HFFc6 (cell line): Measurements from ENCODE around the gene SLK. TPM values are rescaled to one million over a fixed set of nuclear protein-coding genes. Genes with fewer than 3 reads are reported as not detected.

Source experiments
- DNase-seq: peaks from one replicate; pipeline ENCODE4 v3.0.0-alpha.2; 2018
- H3K27ac Mint-ChIP-seq: 2 replicates; pipeline ENCODE4 v1.8.0; 2020; ENCODE audit warnings: mild to moderate bottlenecking, mixed read lengths
- H3K27me3 Mint-ChIP-seq: 2 replicates; pipeline ENCODE4 v1.8.0; 2021; ENCODE audit warnings: mild to moderate bottlenecking, moderate library complexity, mixed read lengths; ENCODE audit not compliant: insufficient read depth
- H3K36me3 Mint-ChIP-seq: 2 replicates; pipeline ENCODE4 v1.8.0; 2021; ENCODE audit warnings: low read depth, mixed read lengths
- H3K4me1 Mint-ChIP-seq: 2 replicates; pipeline ENCODE4 v1.8.0; 2020; ENCODE audit warnings: low read depth, mixed read lengths
- H3K4me3 Mint-ChIP-seq: 2 replicates; pipeline ENCODE4 v1.8.0; 2020; ENCODE audit warnings: mild to moderate bottlenecking, moderate library complexity, mixed read lengths
- H3K9me3 Mint-ChIP-seq: 2 replicates; pipeline ENCODE4 v1.8.0; 2020; ENCODE audit warnings: mild to moderate bottlenecking, mixed read lengths
- total RNA-seq, 6 experiments: library from RNA; stranded (reverse); fragmentation: NEBNext Ultra II Directional; extraction: Animal tissue kit (Norgen Biotek cat#: 25700); gene quantifications; 2 replicates in 1 of 6; 3 replicates in 5 of 6; pipeline ENCODE4 v1.2.3, GENCODE V29; 2021
- TF ChIP-seq, protein P1 (sequence below): fragments of 200-600 bp; sonication (generic); IDR thresholded peaks from 2 replicates; pipeline ENCODE4 v1.5.0; 2021; ENCODE audit warnings: antibody characterized with exemption, mild to moderate bottlenecking

SLK gene
- total RNA-seq, 6 experiments from 2014 or later: 21.6 to 29.9 (median 27.3) TPM

DNA sequence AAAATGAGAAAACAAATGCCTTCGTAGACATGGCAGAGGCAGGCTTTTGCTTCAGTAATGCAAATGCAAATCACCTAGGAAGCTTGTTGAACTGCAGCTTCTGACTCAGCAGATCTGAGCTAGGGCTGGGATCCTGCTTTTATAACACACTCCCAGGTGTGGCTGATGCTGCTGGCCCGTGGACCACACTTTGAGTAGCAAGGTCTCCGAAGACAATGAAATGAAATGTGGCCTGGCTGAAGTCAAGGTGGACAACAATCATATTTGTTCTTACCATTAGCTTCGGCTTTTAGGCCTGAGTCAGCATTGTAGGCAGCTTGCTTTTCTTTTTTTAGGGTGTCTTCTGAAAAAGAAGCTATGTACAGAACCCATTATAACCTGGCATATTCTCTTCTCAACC is 92.4 kb downstream of the SLK start:
- H3K36me3 Mint-ChIP-seq: no peaks in the 10 kb centered on the region
- no peak overlapping the region for H3K27ac Mint-ChIP-seq
- peaks cover 33% of the 10 kb centered on the region for H3K4me1 Mint-ChIP-seq

DNA sequence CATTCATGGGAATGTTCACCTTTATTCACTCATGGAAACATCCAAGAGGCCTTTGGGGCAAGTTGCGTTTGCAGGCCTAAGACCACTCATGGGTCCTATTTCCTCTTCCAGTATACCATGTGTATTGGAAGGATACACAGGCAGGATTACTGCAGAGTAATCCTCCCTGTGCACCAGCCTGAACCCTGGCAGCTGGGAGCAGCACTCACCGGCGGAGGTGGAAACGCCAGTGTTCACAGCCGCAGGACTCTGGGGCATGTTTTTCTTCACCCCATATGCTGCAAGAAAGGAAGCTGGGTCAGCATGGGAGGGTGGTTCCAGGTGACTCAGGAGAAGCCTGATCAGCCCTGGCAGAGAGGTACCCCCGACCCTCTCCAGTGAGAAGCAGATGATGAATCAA is 94.3 kb downstream of the SLK start:
- no peak for DNase-seq
- Mint-ChIP-seq H3K27ac (no peak overlapping the region), H3K9me3 (no peaks in the 10 kb centered on the region), H3K36me3 (no peaks in the 10 kb centered on the region), H3K4me3 (no peak overlapping the region), H3K4me1 (peaks cover 15% of the 10 kb centered on the region), H3K27me3 (peaks cover 15% of the 10 kb centered on the region)
- TF ChIP-seq, protein P1, sequence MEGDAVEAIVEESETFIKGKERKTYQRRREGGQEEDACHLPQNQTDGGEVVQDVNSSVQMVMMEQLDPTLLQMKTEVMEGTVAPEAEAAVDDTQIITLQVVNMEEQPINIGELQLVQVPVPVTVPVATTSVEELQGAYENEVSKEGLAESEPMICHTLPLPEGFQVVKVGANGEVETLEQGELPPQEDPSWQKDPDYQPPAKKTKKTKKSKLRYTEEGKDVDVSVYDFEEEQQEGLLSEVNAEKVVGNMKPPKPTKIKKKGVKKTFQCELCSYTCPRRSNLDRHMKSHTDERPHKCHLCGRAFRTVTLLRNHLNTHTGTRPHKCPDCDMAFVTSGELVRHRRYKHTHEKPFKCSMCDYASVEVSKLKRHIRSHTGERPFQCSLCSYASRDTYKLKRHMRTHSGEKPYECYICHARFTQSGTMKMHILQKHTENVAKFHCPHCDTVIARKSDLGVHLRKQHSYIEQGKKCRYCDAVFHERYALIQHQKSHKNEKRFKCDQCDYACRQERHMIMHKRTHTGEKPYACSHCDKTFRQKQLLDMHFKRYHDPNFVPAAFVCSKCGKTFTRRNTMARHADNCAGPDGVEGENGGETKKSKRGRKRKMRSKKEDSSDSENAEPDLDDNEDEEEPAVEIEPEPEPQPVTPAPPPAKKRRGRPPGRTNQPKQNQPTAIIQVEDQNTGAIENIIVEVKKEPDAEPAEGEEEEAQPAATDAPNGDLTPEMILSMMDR: no peak

More for the DNA sequence above, 92.4 kb downstream of the SLK start:
- Mint-ChIP-seq H3K4me3 (no peak overlapping the region), H3K9me3 (no peaks in the 10 kb centered on the region), H3K27me3 (peaks cover 10% of the 10 kb centered on the region)
- TF ChIP-seq, protein P1: no peak
- no peak for DNase-seq

DNA sequence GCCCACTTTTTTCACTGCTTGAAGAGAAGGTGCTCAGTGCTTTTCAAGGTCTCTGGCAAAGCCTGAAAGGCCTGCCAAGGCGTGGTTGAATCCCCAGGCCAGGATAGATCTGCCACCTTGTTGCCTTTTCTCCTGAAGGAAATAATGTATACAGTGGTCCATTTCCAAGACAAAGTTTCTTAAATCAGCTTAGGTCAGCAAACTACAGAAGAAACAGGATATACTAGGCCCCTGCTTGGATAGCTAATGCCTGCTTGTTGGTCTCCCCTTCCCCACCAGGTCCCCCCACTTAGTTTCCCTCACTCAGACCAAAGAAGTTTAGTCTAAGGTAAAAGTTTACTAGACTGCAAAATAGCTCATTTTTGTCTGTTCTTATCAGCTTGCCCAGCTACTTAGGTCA is 98.8 kb downstream of the SLK start:
- Mint-ChIP-seq H3K4me3 (no peak overlapping the region), H3K36me3 (no peaks in the 10 kb centered on the region), H3K4me1 (peaks cover 3% of the 10 kb centered on the region), H3K27ac (no peak overlapping the region), H3K27me3 (peaks cover 23% of the 10 kb centered on the region), H3K9me3 (no peaks in the 10 kb centered on the region)
- TF ChIP-seq, protein P1: no peak
- no peak for DNase-seq

DNA sequence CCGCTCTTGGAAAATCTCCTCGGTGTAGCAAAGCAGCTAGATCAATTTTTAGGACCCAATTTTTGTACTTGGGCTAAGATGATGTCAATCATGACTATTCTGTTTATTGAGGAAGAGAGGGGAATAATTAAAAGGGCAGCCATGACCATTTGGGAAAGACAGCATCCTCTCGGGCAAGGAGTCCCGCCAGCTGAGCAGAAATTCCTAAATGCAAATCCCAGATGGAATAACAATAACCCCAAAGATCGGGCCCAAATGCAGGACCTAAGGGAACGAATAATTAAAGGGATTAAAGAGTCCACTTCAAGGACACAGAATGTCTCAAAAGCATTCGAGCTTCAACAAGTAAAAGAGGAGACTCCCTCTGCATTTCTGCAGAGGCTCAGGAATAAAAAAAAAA is 100.0 kb downstream of the SLK start:
- Mint-ChIP-seq H3K27me3 (peaks cover 22% of the 10 kb centered on the region), H3K4me3 (no peak overlapping the region), H3K4me1 (no peaks in the 10 kb centered on the region), H3K36me3 (0 out of 2 replicates have a peak, but pooled peaks cover 4% of the 10 kb centered on the region), H3K27ac (no peak overlapping the region), H3K9me3 (no peaks in the 10 kb centered on the region)
- TF ChIP-seq, protein P1: no peak
- no peak for DNase-seq

DNA sequence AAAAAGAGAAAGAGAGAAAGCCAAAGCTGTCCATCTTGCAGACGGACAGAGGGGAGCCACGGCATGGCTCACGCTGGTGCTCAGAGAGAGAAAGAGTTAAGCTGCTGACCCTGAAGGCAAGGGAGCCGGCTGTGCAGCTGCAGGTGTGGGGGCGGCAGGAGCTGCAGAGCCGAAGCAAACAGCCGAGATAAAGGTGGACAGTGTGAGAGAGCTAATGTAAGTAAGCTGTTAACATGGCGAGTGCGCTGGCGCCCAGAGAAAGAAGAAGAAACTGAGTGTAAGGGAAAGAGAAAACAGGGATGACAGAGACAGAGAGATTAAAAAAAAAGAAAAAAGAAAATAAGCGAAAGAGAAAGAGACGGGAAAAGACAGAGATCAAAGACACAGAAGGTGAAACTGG is 100.6 kb downstream of the SLK start:
- Mint-ChIP-seq H3K4me1 (no peaks in the 10 kb centered on the region), H3K9me3 (no peaks in the 10 kb centered on the region), H3K27ac (no peak overlapping the region), H3K36me3 (0 out of 2 replicates have a peak, but pooled peaks cover 4% of the 10 kb centered on the region), H3K4me3 (no peak overlapping the region), H3K27me3 (peaks cover 23% of the 10 kb centered on the region)
- no peak for DNase-seq
- TF ChIP-seq, protein P1: no peak

DNA sequence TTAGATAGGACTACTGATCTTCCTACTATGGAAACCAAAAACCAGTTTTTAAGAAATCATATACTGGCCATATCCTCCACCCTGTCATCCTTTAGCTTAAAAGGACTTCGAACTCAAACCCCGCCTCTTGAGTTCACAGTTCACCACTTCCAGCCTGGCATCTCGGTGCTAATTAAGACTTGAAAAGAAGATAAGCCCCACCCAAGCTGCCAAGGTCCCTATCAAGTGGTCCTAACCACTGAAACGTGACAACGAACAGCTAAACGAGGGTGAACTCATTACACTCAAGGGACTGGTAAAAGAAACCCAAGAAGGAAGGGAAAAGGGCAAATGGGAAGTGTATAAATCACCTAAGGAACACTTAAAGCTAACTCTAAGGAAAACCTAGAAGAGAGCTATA is 102.7 kb downstream of the SLK start:
- H3K27me3 Mint-ChIP-seq: peaks cover 15% of the 10 kb centered on the region
- H3K9me3 Mint-ChIP-seq: no peaks in the 10 kb centered on the region
- TF ChIP-seq, protein P1: no peak
- H3K27ac Mint-ChIP-seq: no peak overlapping the region
- H3K36me3 Mint-ChIP-seq: 0 out of 2 replicates have a peak, but pooled peaks cover 4% of the 10 kb centered on the region
- no peak overlapping the region for H3K4me3 Mint-ChIP-seq
- DNase-seq: no peak
- H3K4me1 Mint-ChIP-seq: no peaks in the 10 kb centered on the region
